HEK293 (cell line): ENCODE measurements around the gene CTSD.

Experiments used
- CTCF ChIA-PET: fragments of 350-600 bp; formaldehyde crosslinking; extraction: SDS; loops from one replicate; lab custom pipeline; 2021; ENCODE audit warnings: antibody characterized with exemption; lab: Yijun Ruan, JAX
- POLR2A ChIA-PET: fragments of 300-600 bp; formaldehyde crosslinking; extraction: SDS; loops from one replicate; lab custom pipeline; 2020; ENCODE audit warnings: antibody characterized with exemption, inconsistent platforms; lab: Yijun Ruan, JAX
- H3K27ac ChIP-seq: fragments of 200-500 bp; sonication (Bioruptor generic); 2 replicates; pipeline ENCODE4 v1.5.1; 2014; ENCODE audit warnings: low read depth, low read length, control low read depth, inconsistent platforms; ENCODE audit errors: extremely low read depth
- H3K36me3 ChIP-seq, 2 experiments: fragments of 200-500 bp in 1 of 2; sonication (Bioruptor generic) in 1 of 2; 1 replicate in 1 of 2; 2 replicates in 1 of 2; pipeline ENCODE4 v1.5.1; 2014 to 2017; ENCODE audit warnings: inconsistent platforms in 2 of 2, low read length in 2 of 2; ENCODE audit not compliant: control insufficient read depth in 2 of 2, insufficient read depth in 1 of 2
- H3K4me1 ChIP-seq: fragments of 200-500 bp; sonication (Bioruptor generic); 2 replicates; pipeline ENCODE4 v1.5.1; 2014; ENCODE audit warnings: mild to moderate bottlenecking, low read length, inconsistent platforms; ENCODE audit not compliant: control insufficient read depth, insufficient read depth
- H3K4me3 ChIP-seq: 2 replicates; pipeline ENCODE4 v1.5.1; 2011; ENCODE audit warnings: low read depth, mild to moderate bottlenecking, control low read depth, low read length, moderate library complexity
- H3K9me3 ChIP-seq: fragments of 200-500 bp; sonication (Bioruptor generic); 2 replicates; pipeline ENCODE4 v1.5.1; 2014; ENCODE audit warnings: low read depth, low read length, inconsistent platforms; ENCODE audit not compliant: control insufficient read depth, insufficient read depth
- KLF1 ChIP-seq: fragments of 450-650 bp; formaldehyde crosslinking; IDR thresholded peaks from 2 replicates; pipeline ENCODE4 v1.5.1; 2016; ENCODE audit warnings: missing biosample characterization, missing genetic modification characterization
- KLF9 ChIP-seq: fragments of 450-650 bp; formaldehyde crosslinking; IDR thresholded peaks from 2 replicates; pipeline ENCODE4 v1.5.1; 2016; ENCODE audit warnings: missing biosample characterization, missing genetic modification characterization, low read depth
- MZF1 ChIP-seq: fragments of 450-650 bp; formaldehyde crosslinking; IDR thresholded peaks from 2 replicates; pipeline ENCODE4 v1.5.1; 2017; ENCODE audit warnings: missing biosample characterization, missing genetic modification characterization, borderline replicate concordance
- SP2 ChIP-seq: fragments of 450-650 bp; formaldehyde crosslinking; IDR thresholded peaks from 2 replicates; pipeline ENCODE4 v1.5.1; 2016; ENCODE audit warnings: missing biosample characterization, missing genetic modification characterization
- ZBTB21 ChIP-seq: fragments of 450-650 bp; formaldehyde crosslinking; IDR thresholded peaks from 2 replicates; pipeline ENCODE4 v1.5.1; 2017; ENCODE audit warnings: missing biosample characterization, missing genetic modification characterization
- ZNF155 ChIP-seq: fragments of 450-650 bp; formaldehyde crosslinking; IDR thresholded peaks from 2 replicates; pipeline ENCODE4 v1.5.1; 2016; ENCODE audit warnings: missing biosample characterization, missing genetic modification characterization
- ZNF24 ChIP-seq: fragments of 450-650 bp; formaldehyde crosslinking; IDR thresholded peaks from 2 replicates; pipeline ENCODE4 v1.5.1; 2016; ENCODE audit warnings: missing biosample characterization, missing genetic modification characterization
- ZNF248 ChIP-seq: fragments of 450-650 bp; formaldehyde crosslinking; IDR thresholded peaks from 2 replicates; pipeline ENCODE4 v1.5.1; 2017; ENCODE audit warnings: missing biosample characterization, missing genetic modification characterization
- ZNF335 ChIP-seq: fragments of 450-650 bp; formaldehyde crosslinking; conservative IDR thresholded peaks from 2 replicates; pipeline ENCODE4 v1.5.1; 2016; ENCODE audit warnings: missing biosample characterization, missing genetic modification characterization
- ZNF341 ChIP-seq: fragments of 450-650 bp; formaldehyde crosslinking; IDR thresholded peaks from 2 replicates; pipeline ENCODE4; 2016; ENCODE audit warnings: low read depth, missing biosample characterization, missing genetic modification characterization
- ZNF366 ChIP-seq: fragments of 450-650 bp; formaldehyde crosslinking; conservative IDR thresholded peaks from 2 replicates; pipeline ENCODE4 v1.5.1; 2016; ENCODE audit warnings: missing biosample characterization, missing genetic modification characterization
- ZNF37A ChIP-seq: fragments of 450-650 bp; IDR thresholded peaks from 2 replicates; pipeline ENCODE4 v1.5.1; 2018; ENCODE audit warnings: missing biosample characterization, missing genetic modification characterization
- ZNF391 ChIP-seq: fragments of 450-650 bp; formaldehyde crosslinking; IDR thresholded peaks from 2 replicates; pipeline ENCODE4 v1.5.1; 2016; ENCODE audit warnings: low read depth, missing biosample characterization, missing genetic modification characterization, borderline replicate concordance
- ZNF514 ChIP-seq: fragments of 450-650 bp; formaldehyde crosslinking; IDR thresholded peaks from 2 replicates; pipeline ENCODE4 v1.5.1; 2016; ENCODE audit warnings: missing biosample characterization, missing genetic modification characterization
- ZNF571 ChIP-seq: fragments of 450-650 bp; formaldehyde crosslinking; IDR thresholded peaks from 2 replicates; pipeline ENCODE4 v1.5.0; 2017; ENCODE audit warnings: missing biosample characterization, missing genetic modification characterization
- ZNF623 ChIP-seq: fragments of 450-650 bp; formaldehyde crosslinking; IDR thresholded peaks from 2 replicates; pipeline ENCODE4 v1.5.1; 2016; ENCODE audit warnings: missing biosample characterization, missing genetic modification characterization
- ZSCAN16 ChIP-seq: fragments of 450-650 bp; formaldehyde crosslinking; IDR thresholded peaks from 2 replicates; pipeline ENCODE4 v1.5.1; 2016; ENCODE audit warnings: missing biosample characterization, missing genetic modification characterization
- TF ChIP-seq, protein P1 (sequence below): fragments of 450-650 bp; formaldehyde crosslinking; conservative IDR thresholded peaks from 2 replicates; pipeline ENCODE4 v1.5.1; 2016; ENCODE audit warnings: low read depth, missing biosample characterization, missing genetic modification characterization
- TF ChIP-seq, protein P2 (sequence below): fragments of 450-650 bp; formaldehyde crosslinking; conservative IDR thresholded peaks from 2 replicates; pipeline ENCODE4 v1.5.1; 2016; ENCODE audit warnings: low read depth, missing biosample characterization, missing genetic modification characterization
- TF ChIP-seq, protein P3 (sequence below): fragments of 450-650 bp; IDR thresholded peaks from 2 replicates; pipeline ENCODE4 v1.5.1; 2018; ENCODE audit warnings: missing biosample characterization, mild to moderate bottlenecking, missing genetic modification characterization
- TF ChIP-seq, protein P4 (sequence below): fragments of 450-650 bp; formaldehyde crosslinking; IDR thresholded peaks from 2 replicates; pipeline ENCODE4 v1.5.1; 2016; ENCODE audit warnings: missing biosample characterization, missing genetic modification characterization
- TF ChIP-seq, protein P5 (sequence below): fragments of 450-650 bp; formaldehyde crosslinking; IDR thresholded peaks from 2 replicates; pipeline ENCODE4 v1.5.1; 2016; ENCODE audit warnings: missing biosample characterization, missing genetic modification characterization, low read depth

CTSD gene

DNA sequence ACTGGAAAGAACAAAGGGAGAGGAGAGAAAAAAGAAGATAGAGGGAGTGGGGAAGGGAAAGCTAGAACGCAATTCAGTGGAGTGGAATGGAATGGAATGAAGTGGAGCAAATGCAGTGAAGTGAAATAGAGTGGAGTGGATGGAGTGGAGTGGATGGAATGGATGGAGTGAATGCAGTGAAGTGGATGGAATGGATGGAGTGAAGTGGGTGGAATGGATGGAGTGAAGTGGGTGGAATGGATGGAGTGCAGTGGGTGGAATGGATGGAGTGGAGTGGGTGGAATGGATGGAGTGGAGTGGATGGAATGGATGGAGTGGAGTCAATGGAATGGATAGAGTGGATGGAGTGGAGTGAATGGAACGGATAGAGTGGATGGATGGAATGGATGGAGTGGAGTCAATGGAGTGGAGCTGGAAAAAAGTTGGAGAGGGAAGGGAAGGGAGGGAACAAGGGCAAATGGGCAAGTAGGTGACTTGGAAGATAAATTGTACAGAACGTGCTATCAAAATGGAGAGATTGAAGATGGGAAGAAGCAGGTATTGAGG, 27.2 kb downstream of the CTSD start (continued):
- TF ChIP-seq, protein P1, sequence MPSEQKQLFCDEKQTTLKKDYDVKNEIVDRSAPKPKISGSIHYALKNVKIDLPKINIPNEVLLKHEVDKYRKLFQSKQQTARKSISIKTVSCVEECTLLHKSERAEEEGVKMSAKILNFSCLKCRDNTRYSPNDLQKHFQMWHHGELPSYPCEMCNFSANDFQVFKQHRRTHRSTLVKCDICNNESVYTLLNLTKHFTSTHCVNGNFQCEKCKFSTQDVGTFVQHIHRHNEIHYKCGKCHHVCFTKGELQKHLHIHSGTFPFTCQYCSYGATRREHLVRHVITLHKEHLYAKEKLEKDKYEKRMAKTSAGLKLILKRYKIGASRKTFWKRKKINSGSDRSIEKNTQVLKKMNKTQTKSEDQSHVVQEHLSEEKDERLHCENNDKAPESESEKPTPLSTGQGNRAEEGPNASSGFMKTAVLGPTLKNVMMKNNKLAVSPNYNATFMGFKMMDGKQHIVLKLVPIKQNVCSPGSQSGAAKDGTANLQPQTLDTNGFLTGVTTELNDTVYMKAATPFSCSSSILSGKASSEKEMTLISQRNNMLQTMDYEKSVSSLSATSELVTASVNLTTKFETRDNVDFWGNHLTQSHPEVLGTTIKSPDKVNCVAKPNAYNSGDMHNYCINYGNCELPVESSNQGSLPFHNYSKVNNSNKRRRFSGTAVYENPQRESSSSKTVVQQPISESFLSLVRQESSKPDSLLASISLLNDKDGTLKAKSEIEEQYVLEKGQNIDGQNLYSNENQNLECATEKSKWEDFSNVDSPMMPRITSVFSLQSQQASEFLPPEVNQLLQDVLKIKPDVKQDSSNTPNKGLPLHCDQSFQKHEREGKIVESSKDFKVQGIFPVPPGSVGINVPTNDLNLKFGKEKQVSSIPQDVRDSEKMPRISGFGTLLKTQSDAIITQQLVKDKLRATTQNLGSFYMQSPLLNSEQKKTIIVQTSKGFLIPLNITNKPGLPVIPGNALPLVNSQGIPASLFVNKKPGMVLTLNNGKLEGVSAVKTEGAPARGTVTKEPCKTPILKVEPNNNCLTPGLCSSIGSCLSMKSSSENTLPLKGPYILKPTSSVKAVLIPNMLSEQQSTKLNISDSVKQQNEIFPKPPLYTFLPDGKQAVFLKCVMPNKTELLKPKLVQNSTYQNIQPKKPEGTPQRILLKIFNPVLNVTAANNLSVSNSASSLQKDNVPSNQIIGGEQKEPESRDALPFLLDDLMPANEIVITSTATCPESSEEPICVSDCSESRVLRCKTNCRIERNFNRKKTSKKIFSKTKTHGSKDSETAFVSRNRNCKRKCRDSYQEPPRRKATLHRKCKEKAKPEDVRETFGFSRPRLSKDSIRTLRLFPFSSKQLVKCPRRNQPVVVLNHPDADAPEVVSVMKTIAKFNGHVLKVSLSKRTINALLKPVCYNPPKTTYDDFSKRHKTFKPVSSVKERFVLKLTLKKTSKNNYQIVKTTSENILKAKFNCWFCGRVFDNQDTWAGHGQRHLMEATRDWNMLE (tag by site-specific recombination) = no peak
- TF ChIP-seq ZNF366 (peak; percentile 48), ZNF623 (tag by site-specific recombination) (no peak), ZNF571 (tag by site-specific recombination) (no peak), ZBTB21 (no peak), ZSCAN16 (tag by site-specific recombination) (no peak)
- TF ChIP-seq, protein P2, sequence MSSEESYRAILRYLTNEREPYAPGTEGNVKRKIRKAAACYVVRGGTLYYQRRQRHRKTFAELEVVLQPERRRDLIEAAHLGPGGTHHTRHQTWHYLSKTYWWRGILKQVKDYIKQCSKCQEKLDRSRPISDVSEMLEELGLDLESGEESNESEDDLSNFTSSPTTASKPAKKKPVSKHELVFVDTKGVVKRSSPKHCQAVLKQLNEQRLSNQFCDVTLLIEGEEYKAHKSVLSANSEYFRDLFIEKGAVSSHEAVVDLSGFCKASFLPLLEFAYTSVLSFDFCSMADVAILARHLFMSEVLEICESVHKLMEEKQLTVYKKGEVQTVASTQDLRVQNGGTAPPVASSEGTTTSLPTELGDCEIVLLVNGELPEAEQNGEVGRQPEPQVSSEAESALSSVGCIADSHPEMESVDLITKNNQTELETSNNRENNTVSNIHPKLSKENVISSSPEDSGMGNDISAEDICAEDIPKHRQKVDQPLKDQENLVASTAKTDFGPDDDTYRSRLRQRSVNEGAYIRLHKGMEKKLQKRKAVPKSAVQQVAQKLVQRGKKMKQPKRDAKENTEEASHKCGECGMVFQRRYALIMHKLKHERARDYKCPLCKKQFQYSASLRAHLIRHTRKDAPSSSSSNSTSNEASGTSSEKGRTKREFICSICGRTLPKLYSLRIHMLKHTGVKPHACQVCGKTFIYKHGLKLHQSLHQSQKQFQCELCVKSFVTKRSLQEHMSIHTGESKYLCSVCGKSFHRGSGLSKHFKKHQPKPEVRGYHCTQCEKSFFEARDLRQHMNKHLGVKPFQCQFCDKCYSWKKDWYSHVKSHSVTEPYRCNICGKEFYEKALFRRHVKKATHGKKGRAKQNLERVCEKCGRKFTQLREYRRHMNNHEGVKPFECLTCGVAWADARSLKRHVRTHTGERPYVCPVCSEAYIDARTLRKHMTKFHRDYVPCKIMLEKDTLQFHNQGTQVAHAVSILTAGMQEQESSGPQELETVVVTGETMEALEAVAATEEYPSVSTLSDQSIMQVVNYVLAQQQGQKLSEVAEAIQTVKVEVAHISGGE (tag by site-specific recombination) = no peak
- TF ChIP-seq, protein P3, sequence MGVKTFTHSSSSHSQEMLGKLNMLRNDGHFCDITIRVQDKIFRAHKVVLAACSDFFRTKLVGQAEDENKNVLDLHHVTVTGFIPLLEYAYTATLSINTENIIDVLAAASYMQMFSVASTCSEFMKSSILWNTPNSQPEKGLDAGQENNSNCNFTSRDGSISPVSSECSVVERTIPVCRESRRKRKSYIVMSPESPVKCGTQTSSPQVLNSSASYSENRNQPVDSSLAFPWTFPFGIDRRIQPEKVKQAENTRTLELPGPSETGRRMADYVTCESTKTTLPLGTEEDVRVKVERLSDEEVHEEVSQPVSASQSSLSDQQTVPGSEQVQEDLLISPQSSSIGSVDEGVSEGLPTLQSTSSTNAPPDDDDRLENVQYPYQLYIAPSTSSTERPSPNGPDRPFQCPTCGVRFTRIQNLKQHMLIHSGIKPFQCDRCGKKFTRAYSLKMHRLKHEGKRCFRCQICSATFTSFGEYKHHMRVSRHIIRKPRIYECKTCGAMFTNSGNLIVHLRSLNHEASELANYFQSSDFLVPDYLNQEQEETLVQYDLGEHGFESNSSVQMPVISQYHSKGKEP = no peak
- TF ChIP-seq, protein P4, sequence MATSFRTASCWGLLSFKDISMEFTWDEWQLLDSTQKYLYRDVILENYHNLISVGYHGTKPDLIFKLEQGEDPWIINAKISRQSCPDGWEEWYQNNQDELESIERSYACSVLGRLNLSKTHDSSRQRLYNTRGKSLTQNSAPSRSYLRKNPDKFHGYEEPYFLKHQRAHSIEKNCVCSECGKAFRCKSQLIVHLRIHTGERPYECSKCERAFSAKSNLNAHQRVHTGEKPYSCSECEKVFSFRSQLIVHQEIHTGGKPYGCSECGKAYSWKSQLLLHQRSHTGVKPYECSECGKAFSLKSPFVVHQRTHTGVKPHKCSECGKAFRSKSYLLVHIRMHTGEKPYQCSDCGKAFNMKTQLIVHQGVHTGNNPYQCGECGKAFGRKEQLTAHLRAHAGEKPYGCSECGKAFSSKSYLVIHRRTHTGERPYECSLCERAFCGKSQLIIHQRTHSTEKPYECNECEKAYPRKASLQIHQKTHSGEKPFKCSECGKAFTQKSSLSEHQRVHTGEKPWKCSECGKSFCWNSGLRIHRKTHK (tag by site-specific recombination) = no peak
- TF ChIP-seq, all 188 proteins: peak for 4

DNA sequence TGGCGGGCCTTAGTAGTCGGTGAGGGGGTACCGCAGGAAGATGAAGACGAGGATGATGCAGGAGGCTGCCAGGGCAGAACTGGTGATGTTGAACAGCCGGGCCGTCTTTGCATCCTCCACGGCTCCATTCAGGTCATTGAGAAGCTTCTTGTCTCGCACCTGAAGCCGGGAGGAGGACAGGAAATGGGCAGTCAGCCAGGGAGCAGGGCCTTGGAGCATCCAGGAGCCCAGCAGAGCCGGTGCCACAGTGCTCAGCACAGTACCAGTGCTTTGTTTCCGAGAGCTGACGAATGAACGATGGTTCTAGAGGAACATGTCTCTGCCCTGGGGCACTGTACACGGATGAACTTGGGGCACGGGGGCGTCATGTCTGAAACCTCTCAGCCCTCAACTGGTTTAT, 28.5 kb downstream of the CTSD start:
- Histone ChIP-seq H3K36me3 (no peaks in the 10 kb centered on the region), H3K27ac (no peak overlapping the region), H3K4me3 (no peak overlapping the region), H3K9me3 (no peaks in the 10 kb centered on the region), H3K4me1 (no peaks in the 10 kb centered on the region)
- POLR2A ChIA-PET = no interaction called here
- CTCF ChIA-PET = no interaction called here
- TF ChIP-seq ZNF155 (tag by site-specific recombination) = no peak
- no peak for TF ChIP-seq ZNF248 (tag by site-specific recombination)
- no peak for TF ChIP-seq ZNF24 (tag by site-specific recombination)
- TF ChIP-seq MZF1 (tag by site-specific recombination) = no peak
- no peak for TF ChIP-seq ZNF514 (tag by site-specific recombination)
- TF ChIP-seq ZNF341 (tag by site-specific recombination) = no peak
- TF ChIP-seq SP2 (tag by site-specific recombination) = no peak
- TF ChIP-seq ZNF391 (tag by site-specific recombination) = no peak
- no peak for TF ChIP-seq KLF1 (tag by site-specific recombination)
- no peak for TF ChIP-seq KLF9 (tag by site-specific recombination)
- TF ChIP-seq ZNF37A = no peak
- TF ChIP-seq, protein P5, sequence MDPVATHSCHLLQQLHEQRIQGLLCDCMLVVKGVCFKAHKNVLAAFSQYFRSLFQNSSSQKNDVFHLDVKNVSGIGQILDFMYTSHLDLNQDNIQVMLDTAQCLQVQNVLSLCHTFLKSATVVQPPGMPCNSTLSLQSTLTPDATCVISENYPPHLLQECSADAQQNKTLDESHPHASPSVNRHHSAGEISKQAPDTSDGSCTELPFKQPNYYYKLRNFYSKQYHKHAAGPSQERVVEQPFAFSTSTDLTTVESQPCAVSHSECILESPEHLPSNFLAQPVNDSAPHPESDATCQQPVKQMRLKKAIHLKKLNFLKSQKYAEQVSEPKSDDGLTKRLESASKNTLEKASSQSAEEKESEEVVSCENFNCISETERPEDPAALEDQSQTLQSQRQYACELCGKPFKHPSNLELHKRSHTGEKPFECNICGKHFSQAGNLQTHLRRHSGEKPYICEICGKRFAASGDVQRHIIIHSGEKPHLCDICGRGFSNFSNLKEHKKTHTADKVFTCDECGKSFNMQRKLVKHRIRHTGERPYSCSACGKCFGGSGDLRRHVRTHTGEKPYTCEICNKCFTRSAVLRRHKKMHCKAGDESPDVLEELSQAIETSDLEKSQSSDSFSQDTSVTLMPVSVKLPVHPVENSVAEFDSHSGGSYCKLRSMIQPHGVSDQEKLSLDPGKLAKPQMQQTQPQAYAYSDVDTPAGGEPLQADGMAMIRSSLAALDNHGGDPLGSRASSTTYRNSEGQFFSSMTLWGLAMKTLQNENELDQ (tag by site-specific recombination) = no peak
- TF ChIP-seq ZNF335 (tag by site-specific recombination) = no peak
